ENCODE results near the gene UQCRQ. TPM values are rescaled to one million over a fixed set of nuclear protein-coding genes. Genes with fewer than 3 reads are reported as not detected.

Gene UQCRQ
- total RNA-seq, 2 experiments from 2014 or later = 652 to 654 TPM

DNA sequence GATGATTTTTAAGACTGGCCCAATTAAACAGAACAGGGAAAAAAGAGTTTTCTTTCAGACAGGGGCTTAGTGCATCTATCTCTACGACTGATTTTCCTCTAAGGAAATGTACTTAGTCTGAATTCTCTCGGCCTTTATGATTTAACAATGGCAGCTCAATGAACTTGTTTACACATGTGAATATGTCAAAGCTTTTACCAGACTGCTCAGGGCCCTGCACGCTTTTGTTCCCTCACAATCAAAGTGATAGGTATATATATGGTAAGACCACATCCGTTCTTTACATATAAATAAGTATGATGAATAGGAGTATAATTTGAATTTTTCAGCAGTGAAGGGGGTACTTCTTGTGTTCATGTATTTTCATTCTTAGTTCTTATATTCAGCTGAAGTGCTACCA, 34.6 kb downstream of the UQCRQ start:
- DNase-seq = no peak
- Mint-ChIP-seq H3K27me3 (no peaks in the 10 kb centered on the region), H3K36me3 (peaks cover 25% of the 10 kb centered on the region), H3K27ac (no peak overlapping the region), H3K4me1 (peaks cover 10% of the 10 kb centered on the region), H3K4me3 (no peak overlapping the region), H3K9me3 (no peaks in the 10 kb centered on the region)

DNA sequence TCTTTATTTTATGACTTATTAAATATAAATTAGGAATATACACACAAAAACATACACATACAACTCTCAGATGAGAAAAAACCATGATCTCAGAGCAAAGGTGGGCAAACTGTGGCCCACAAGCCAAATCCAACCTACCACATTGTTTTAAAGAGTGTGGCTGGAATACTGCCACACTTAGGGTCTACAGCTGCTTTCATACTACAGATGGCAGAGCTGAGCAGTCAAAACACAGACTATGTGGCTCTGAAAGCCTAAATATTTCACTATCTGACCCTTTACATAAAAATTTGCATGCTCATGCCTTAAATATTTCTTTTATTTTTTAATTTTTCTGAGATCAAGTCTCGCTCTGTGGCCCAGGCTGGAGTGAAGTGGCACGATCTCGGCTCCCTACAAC, 35.3 kb downstream of the UQCRQ start:
- Mint-ChIP-seq H3K9me3 (no peaks in the 10 kb centered on the region), H3K36me3 (peaks cover 18% of the 10 kb centered on the region), H3K27me3 (no peaks in the 10 kb centered on the region), H3K4me3 (no peak overlapping the region), H3K4me1 (peaks cover 8% of the 10 kb centered on the region), H3K27ac (no peak overlapping the region)
- DNase-seq = no peak

DNA sequence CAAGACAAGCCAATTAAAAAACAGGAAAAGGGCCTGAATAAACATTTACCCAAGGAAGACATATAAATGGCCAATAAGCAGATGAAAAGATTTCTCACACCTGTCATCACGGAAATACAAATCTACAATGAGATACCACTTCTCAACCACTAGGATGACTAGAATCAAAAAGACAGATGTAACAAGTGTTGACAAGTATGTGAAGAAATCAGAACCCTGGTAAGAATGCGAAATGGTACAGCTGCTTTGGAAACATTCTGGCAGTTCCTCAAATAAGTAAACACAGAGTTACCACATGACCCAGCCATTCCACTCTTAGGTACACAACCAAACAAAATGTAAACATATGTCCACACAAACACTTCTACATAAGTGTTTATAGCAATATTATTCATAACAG, 39.5 kb downstream of the UQCRQ start:
- no peak for DNase-seq
- H3K27ac Mint-ChIP-seq = no peak overlapping the region
- H3K27me3 Mint-ChIP-seq = no peaks in the 10 kb centered on the region
- no peak overlapping the region for H3K4me3 Mint-ChIP-seq
- H3K36me3 Mint-ChIP-seq = peaks cover 15% of the 10 kb centered on the region
- H3K9me3 Mint-ChIP-seq = no peaks in the 10 kb centered on the region
- H3K4me1 Mint-ChIP-seq = peaks cover 6% of the 10 kb centered on the region

DNA sequence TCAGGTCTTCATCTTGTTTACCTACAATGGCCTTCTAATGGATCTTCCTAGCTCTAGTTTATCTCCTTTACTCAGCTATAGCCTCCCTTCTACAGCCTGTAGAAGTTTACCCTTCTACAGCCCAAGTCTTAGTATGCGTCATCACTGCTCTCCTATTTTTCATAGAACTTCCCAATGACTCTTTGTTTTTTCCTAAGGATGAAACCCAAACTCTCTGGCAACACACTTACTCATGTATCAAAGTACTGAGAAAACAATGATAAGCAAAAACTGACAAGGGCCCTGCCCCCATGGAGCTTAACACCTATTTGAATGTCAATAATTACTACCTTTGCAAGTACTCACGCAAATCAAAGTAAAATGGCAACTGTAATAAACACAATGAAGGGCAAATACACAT, 40.7 kb downstream of the UQCRQ start:
- no peaks in the 10 kb centered on the region for H3K9me3 Mint-ChIP-seq
- H3K27ac Mint-ChIP-seq = no peak overlapping the region
- no peaks in the 10 kb centered on the region for H3K27me3 Mint-ChIP-seq

DNA sequence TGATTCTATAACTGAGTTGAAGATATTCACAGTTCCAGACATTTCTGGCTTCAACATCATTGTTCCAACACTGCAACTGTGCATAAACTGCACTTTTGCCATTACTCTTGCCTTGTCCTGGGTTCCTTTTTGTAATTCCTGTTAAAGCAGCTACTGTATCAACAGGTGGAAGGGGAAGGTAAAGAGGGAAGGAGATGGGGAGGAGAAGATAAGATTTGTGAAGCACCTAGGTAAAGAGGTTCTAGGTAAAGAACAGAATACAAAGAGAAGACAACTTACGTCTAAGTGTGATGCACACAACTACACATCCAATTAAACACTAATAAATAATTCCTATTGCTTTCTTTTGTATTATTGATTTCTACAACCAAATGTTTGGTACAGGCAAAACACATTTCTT, 43.3 kb downstream of the UQCRQ start:
- Mint-ChIP-seq H3K27me3 (no peaks in the 10 kb centered on the region), H3K36me3 (peaks cover 14% of the 10 kb centered on the region), H3K4me1 (peaks cover 5% of the 10 kb centered on the region), H3K27ac (no peak overlapping the region), H3K9me3 (no peaks in the 10 kb centered on the region), H3K4me3 (no peak overlapping the region)
- no peak for DNase-seq

More for the DNA sequence above, 40.7 kb downstream of the UQCRQ start:
- H3K36me3 Mint-ChIP-seq = peaks cover 17% of the 10 kb centered on the region
- no peak for DNase-seq
- no peak overlapping the region for H3K4me3 Mint-ChIP-seq
- peaks cover 8% of the 10 kb centered on the region for H3K4me1 Mint-ChIP-seq

DNA sequence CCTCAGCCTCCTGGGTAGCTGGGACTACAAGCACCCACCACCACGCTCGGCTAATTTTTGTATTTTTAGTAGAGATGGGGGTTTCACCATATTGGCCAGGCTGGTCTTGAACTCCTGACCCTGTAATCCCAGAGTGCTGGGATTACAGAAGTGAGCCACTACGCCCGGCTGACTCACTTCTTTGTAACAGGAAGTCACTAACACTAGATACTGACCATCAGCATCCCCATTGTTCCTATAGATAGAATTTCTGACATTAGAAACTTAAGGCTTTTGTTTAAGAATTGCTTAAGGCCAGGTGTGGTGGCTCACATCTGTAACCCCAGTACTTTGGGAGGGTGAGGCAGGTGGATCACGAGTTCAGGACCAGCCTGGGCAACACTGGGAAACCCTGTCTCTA, 49.2 kb downstream of the UQCRQ start:
- no peaks in the 10 kb centered on the region for H3K9me3 Mint-ChIP-seq
- H3K36me3 Mint-ChIP-seq = peaks cover 13% of the 10 kb centered on the region
- no peak for DNase-seq
- H3K4me3 Mint-ChIP-seq = no peak overlapping the region
- H3K4me1 Mint-ChIP-seq = peaks cover 3% of the 10 kb centered on the region
- no peak overlapping the region for H3K27ac Mint-ChIP-seq
- no peaks in the 10 kb centered on the region for H3K27me3 Mint-ChIP-seq

DNA sequence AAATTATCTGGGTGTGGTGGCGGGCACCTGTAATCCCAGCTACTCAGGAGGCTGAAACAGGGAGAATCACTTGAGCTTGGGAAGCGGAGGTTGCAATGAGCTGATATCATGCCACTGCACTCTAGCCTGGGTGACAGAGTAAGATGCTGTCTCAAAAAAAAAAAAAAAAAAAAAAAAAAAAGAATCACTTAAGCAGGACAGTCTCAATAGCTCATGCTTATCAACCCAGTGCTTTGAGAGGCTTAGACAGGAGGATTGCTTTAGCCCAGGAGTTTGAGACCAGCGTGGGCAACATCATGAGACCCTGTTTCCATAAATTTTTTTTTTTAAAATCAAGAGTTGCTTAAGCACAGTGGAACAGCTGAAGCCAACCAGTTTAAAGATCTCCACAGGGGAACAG, 49.6 kb downstream of the UQCRQ start:
- H3K27me3 Mint-ChIP-seq = no peaks in the 10 kb centered on the region
- no peak for DNase-seq
- no peak overlapping the region for H3K4me3 Mint-ChIP-seq
- peaks cover 15% of the 10 kb centered on the region for H3K36me3 Mint-ChIP-seq
- no peaks in the 10 kb centered on the region for H3K9me3 Mint-ChIP-seq
- peaks cover 3% of the 10 kb centered on the region for H3K4me1 Mint-ChIP-seq
- no peak overlapping the region for H3K27ac Mint-ChIP-seq

Other genes with a start within 250 kb of the UQCRQ start
- under 1 TPM; 0.44 to 0.72 TPM for gene IL13, start 208.5 kb upstream of the UQCRQ start, total RNA-seq
- not detected for gene IL4, start 192.7 kb upstream of the UQCRQ start, total RNA-seq
- 10 to 100 TPM; 10.7 to 11.1 TPM for gene KIF3A, start 129.1 kb upstream of the UQCRQ start, total RNA-seq
- 1 to 10 TPM; 6.9 to 8.4 TPM for gene CCNI2, start 119.2 kb upstream of the UQCRQ start, total RNA-seq
- 10 to 100 TPM; 21.2 to 22.2 TPM for gene SEPTIN8, start 89.4 kb upstream of the UQCRQ start, total RNA-seq
- under 1 TPM in 1 of 2 experiments, not detected in 1; 0.06 TPM for gene SOWAHA, start 53.3 kb upstream of the UQCRQ start, total RNA-seq
- 1 to 10 TPM; 1.8 to 2.3 TPM for gene SHROOM1, start 36.0 kb upstream of the UQCRQ start, total RNA-seq
- under 1 TPM; 0.26 to 0.29 TPM for gene GDF9, start 173 bp upstream of the UQCRQ start, total RNA-seq
- gene LEAP2, start 7.0 kb downstream of the UQCRQ start, total RNA-seq = 1 to 10 TPM; 1.8 TPM
- gene AFF4, start 97.0 kb downstream of the UQCRQ start, total RNA-seq = 10 to 100 TPM; 22.2 to 22.9 TPM
- gene ZCCHC10, start 159.9 kb downstream of the UQCRQ start, total RNA-seq = 10 to 100 TPM; 31.2 to 33.5 TPM
- 100 to 1,000 TPM; 296 to 302 TPM for gene HSPA4, start 185.4 kb downstream of the UQCRQ start, total RNA-seq

Measured in activated naive CD8-positive, alpha-beta T cell treated with anti-CD3 and anti-CD28 coated beads for 36 hours (primary cell).